Measurements from ENCODE around the gene LRRC4C.

The LRRC4C gene

GRCh38 chr11:40370821-40371616 is 1088.4 kb downstream of the LRRC4C start:
- no peaks in the 10 kb centered on the region for H3K9me3 ChIP-seq (ENCODE audit: control insufficient read depth, insufficient read depth, low read length)
- no peak for DNase-seq (ENCODE audit: low read depth, low spot score)
- WGBS (ENCODE audit: insufficient coverage, insufficient read length), result 100% methylated on average over 1 of the region's 5 CpGs
- no peak overlapping the region for H3K4me3 ChIP-seq (ENCODE audit: low read length)
- no peaks in the 10 kb centered on the region for H3K4me1 ChIP-seq (ENCODE audit: control insufficient read depth, insufficient read depth, low read length)
- H3K36me3 ChIP-seq (ENCODE audit: control insufficient read depth, insufficient read depth, low read length), result no peaks in the 10 kb centered on the region
- no peaks in the 10 kb centered on the region for H3K27me3 ChIP-seq (ENCODE audit: control insufficient read depth, insufficient read depth, low read length)
- H3K27ac ChIP-seq (ENCODE audit: low read length), result no peak overlapping the region

GRCh38 chr11:40360206-40360798 is 1099.2 kb downstream of the LRRC4C start:
- no peak overlapping the region for H3K4me3 ChIP-seq (ENCODE audit: low read length)

GRCh38 chr11:40354121-40354520 is 1105.3 kb downstream of the LRRC4C start:
- no peak overlapping the region for H3K4me3 ChIP-seq (ENCODE audit: low read length)
- no CpG with 5 or more reads among the region's 4 CpGs for WGBS (ENCODE audit: insufficient coverage, insufficient read length)
- no peaks in the 10 kb centered on the region for H3K4me1 ChIP-seq (ENCODE audit: control insufficient read depth, insufficient read depth, low read length)
- no peaks in the 10 kb centered on the region for H3K9me3 ChIP-seq (ENCODE audit: control insufficient read depth, insufficient read depth, low read length)
- no peak overlapping the region for H3K27ac ChIP-seq (ENCODE audit: low read length)
- H3K36me3 ChIP-seq (ENCODE audit: control insufficient read depth, insufficient read depth, low read length), result no peaks in the 10 kb centered on the region
- H3K27me3 ChIP-seq (ENCODE audit: control insufficient read depth, insufficient read depth, low read length), result no peaks in the 10 kb centered on the region; the same call in 1 of the 2 replicates
- no peak for DNase-seq (ENCODE audit: low read depth, low spot score)

More at GRCh38 chr11:40360206-40360798, 1099.2 kb downstream of the LRRC4C start:
- H3K9me3 ChIP-seq (ENCODE audit: control insufficient read depth, insufficient read depth, low read length), result no peaks in the 10 kb centered on the region
- no CpG with 5 or more reads among the region's 5 CpGs for WGBS (ENCODE audit: insufficient coverage, insufficient read length)
- no peak overlapping the region for H3K27ac ChIP-seq (ENCODE audit: low read length)
- no peaks in the 10 kb centered on the region for H3K36me3 ChIP-seq (ENCODE audit: control insufficient read depth, insufficient read depth, low read length)
- no peaks in the 10 kb centered on the region for H3K27me3 ChIP-seq (ENCODE audit: control insufficient read depth, insufficient read depth, low read length)
- DNase-seq (ENCODE audit: low read depth, low spot score), result no peak
- no peaks in the 10 kb centered on the region for H3K4me1 ChIP-seq (ENCODE audit: control insufficient read depth, insufficient read depth, low read length)

- Histone ChIP-seq H3K9me3 (ENCODE audit: control insufficient read depth, insufficient read depth, low read length) (no peaks in the 10 kb centered on the region), H3K4me3 (ENCODE audit: low read length) (no peak overlapping the region), H3K27ac (ENCODE audit: low read length) (no peak overlapping the region), H3K36me3 (ENCODE audit: control insufficient read depth, insufficient read depth, low read length) (no peaks in the 10 kb centered on the region), H3K27me3 (ENCODE audit: control insufficient read depth, insufficient read depth, low read length) (no peaks in the 10 kb centered on the region), H3K4me1 (ENCODE audit: control insufficient read depth, insufficient read depth, low read length) (no peaks in the 10 kb centered on the region)
- DNase-seq (ENCODE audit: low read depth, low spot score), result no peak
- no CpG with 5 or more reads among the region's 3 CpGs for WGBS (ENCODE audit: insufficient coverage, insufficient read length)
Measured at GRCh38 chr11:40340911-40341310, 1118.5 kb downstream of the LRRC4C start.

- DNase-seq (ENCODE audit: low read depth, low spot score), result no peak
- no CpG with 5 or more reads among the region's 6 CpGs for WGBS (ENCODE audit: insufficient coverage, insufficient read length)
Measured at GRCh38 chr11:40338739-40339138, 1120.7 kb downstream of the LRRC4C start.

GRCh38 chr11:40338062-40338461 is 1121.4 kb downstream of the LRRC4C start:
- no peak for DNase-seq (ENCODE audit: low read depth, low spot score)
- WGBS (ENCODE audit: insufficient coverage, insufficient read length), result 100% methylated on average over 2 of the region's 3 CpGs
- Histone ChIP-seq H3K27me3 (ENCODE audit: control insufficient read depth, insufficient read depth, low read length) (no peaks in the 10 kb centered on the region), H3K9me3 (ENCODE audit: control insufficient read depth, insufficient read depth, low read length) (no peaks in the 10 kb centered on the region), H3K4me3 (ENCODE audit: low read length) (no peak overlapping the region), H3K4me1 (ENCODE audit: control insufficient read depth, insufficient read depth, low read length) (no peaks in the 10 kb centered on the region), H3K36me3 (ENCODE audit: control insufficient read depth, insufficient read depth, low read length) (no peaks in the 10 kb centered on the region), H3K27ac (ENCODE audit: low read length) (no peak overlapping the region)

More at GRCh38 chr11:40338739-40339138, 1120.7 kb downstream of the LRRC4C start:
- Histone ChIP-seq H3K36me3 (ENCODE audit: control insufficient read depth, insufficient read depth, low read length) (no peaks in the 10 kb centered on the region), H3K27me3 (ENCODE audit: control insufficient read depth, insufficient read depth, low read length) (no peaks in the 10 kb centered on the region), H3K9me3 (ENCODE audit: control insufficient read depth, insufficient read depth, low read length) (no peaks in the 10 kb centered on the region), H3K4me3 (ENCODE audit: low read length) (no peak overlapping the region), H3K4me1 (ENCODE audit: control insufficient read depth, insufficient read depth, low read length) (no peaks in the 10 kb centered on the region), H3K27ac (ENCODE audit: low read length) (no peak overlapping the region)

GRCh38 chr11:40337118-40337517 is 1122.3 kb downstream of the LRRC4C start:
- WGBS (ENCODE audit: insufficient coverage, insufficient read length), result no CpG with 5 or more reads among the region's 3 CpGs
- Histone ChIP-seq H3K9me3 (ENCODE audit: control insufficient read depth, insufficient read depth, low read length) (no peaks in the 10 kb centered on the region), H3K4me1 (ENCODE audit: control insufficient read depth, insufficient read depth, low read length) (no peaks in the 10 kb centered on the region), H3K36me3 (ENCODE audit: control insufficient read depth, insufficient read depth, low read length) (no peaks in the 10 kb centered on the region), H3K27ac (ENCODE audit: low read length) (no peak overlapping the region), H3K27me3 (ENCODE audit: control insufficient read depth, insufficient read depth, low read length) (no peaks in the 10 kb centered on the region), H3K4me3 (ENCODE audit: low read length) (no peak overlapping the region)
- DNase-seq (ENCODE audit: low read depth, low spot score), result no peak

- H3K9me3 ChIP-seq (ENCODE audit: control insufficient read depth, insufficient read depth, low read length), result no peaks in the 10 kb centered on the region
Measured at GRCh38 chr11:40328890-40329614, 1130.4 kb downstream of the LRRC4C start.

GRCh38 chr11:40323241-40323640 is 1136.2 kb downstream of the LRRC4C start:
- DNase-seq (ENCODE audit: low read depth, low spot score), result no peak
- Histone ChIP-seq H3K36me3 (ENCODE audit: control insufficient read depth, insufficient read depth, low read length) (no peaks in the 10 kb centered on the region), H3K4me3 (ENCODE audit: low read length) (no peak overlapping the region), H3K27ac (ENCODE audit: low read length) (no peak overlapping the region), H3K4me1 (ENCODE audit: control insufficient read depth, insufficient read depth, low read length) (no peaks in the 10 kb centered on the region), H3K9me3 (ENCODE audit: control insufficient read depth, insufficient read depth, low read length) (no peaks in the 10 kb centered on the region), H3K27me3 (ENCODE audit: control insufficient read depth, insufficient read depth, low read length) (no peaks in the 10 kb centered on the region)
- WGBS (ENCODE audit: insufficient coverage, insufficient read length), result no CpG with 5 or more reads among the region's 3 CpGs

More at GRCh38 chr11:40328890-40329614, 1130.4 kb downstream of the LRRC4C start:
- WGBS (ENCODE audit: insufficient coverage, insufficient read length), result no CpG with 5 or more reads among the region's 5 CpGs
- H3K4me3 ChIP-seq (ENCODE audit: low read length), result no peak overlapping the region
- H3K27me3 ChIP-seq (ENCODE audit: control insufficient read depth, insufficient read depth, low read length), result no peaks in the 10 kb centered on the region
- DNase-seq (ENCODE audit: low read depth, low spot score), result no peak
- no peak overlapping the region for H3K27ac ChIP-seq (ENCODE audit: low read length)
- H3K4me1 ChIP-seq (ENCODE audit: control insufficient read depth, insufficient read depth, low read length), result no peaks in the 10 kb centered on the region
- no peaks in the 10 kb centered on the region for H3K36me3 ChIP-seq (ENCODE audit: control insufficient read depth, insufficient read depth, low read length)

GRCh38 chr11:40321537-40321936 is 1137.9 kb downstream of the LRRC4C start:
- WGBS (ENCODE audit: insufficient coverage, insufficient read length), result no CpG with 5 or more reads among the region's 1 CpG
- Histone ChIP-seq H3K27me3 (ENCODE audit: control insufficient read depth, insufficient read depth, low read length) (no peaks in the 10 kb centered on the region), H3K9me3 (ENCODE audit: control insufficient read depth, insufficient read depth, low read length) (no peaks in the 10 kb centered on the region), H3K4me3 (ENCODE audit: low read length) (no peak overlapping the region), H3K27ac (ENCODE audit: low read length) (no peak overlapping the region), H3K36me3 (ENCODE audit: control insufficient read depth, insufficient read depth, low read length) (no peaks in the 10 kb centered on the region), H3K4me1 (ENCODE audit: control insufficient read depth, insufficient read depth, low read length) (no peaks in the 10 kb centered on the region)
- DNase-seq (ENCODE audit: low read depth, low spot score), result no peak

Measured in iPS DF 6.9 (cell line).